Measurements from ENCODE around the gene CORO2B.

- TF ChIP-seq EZH2 (IDR thresholded peaks at IDR 0.05), result no peak
- TF ChIP-seq POLR2AphosphoS5 (IDR thresholded peaks at IDR 0.05; ENCODE audit: borderline replicate concordance, low read depth, low read length), result no peak
- no peak for TF ChIP-seq FOXP2 (optimal IDR thresholded peaks at IDR 0.05; ENCODE audit: control extremely low read depth, extremely low read length, insufficient read depth)
Measured at GRCh38 chr15:68609629-68610028, 30.8 kb downstream of the CORO2B start.

Measured in SK-N-MC (cell line).